Measurements from ENCODE around the gene CACNG7.

The CACNG7 gene

DNA sequence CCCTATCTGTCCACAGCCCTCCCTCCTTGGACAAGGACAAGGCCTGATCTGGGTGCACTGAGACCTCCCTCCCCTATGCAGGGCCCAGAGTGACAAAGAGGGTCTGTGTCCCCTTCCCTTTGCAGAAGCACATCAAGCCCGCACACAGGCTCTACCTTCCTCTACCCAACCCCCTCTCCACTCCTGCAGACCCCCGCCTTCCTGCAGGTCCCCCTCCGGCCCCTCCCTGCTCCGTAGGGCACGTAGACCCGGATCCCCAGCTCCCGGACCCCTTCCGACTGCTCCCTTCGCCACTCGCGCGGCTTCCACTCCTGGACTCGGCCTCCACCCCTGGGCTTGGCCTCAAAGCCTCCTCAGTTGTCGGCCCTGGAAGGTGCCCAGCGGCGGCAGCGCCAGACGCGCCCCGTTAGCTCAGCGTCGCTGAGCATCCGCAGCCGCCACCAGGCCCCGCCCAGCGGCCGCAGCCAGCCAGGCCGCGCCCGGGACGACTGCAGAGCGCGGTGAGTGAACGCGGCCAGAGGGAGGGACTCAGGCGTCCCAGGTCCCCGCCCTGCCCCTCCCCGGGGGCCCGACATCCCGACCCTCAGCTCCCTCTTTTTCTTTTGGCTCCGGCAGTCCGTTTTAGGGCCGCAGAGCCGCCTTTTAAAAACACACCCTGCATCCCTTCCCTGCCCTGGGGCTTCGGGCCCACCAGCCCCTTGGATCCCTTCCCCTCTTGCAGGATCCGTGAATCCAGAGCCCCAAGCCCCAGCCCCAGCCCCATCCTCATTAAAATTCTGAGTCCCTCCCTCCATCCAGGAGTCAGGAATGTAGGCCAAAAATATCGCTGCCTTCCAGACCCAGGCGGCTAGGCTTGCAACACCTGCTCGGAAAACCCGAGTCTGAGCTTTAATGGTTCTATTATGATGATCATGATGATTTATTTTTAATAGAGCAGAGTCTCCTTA, 42.9 kb upstream of the CACNG7 start:
- Histone ChIP-seq H3K4me3 (replicated peaks; ENCODE audit: insufficient read depth, low read length) (no peak overlapping the region), H3K27ac (replicated peaks) (peak overlapping the region; percentile 89; the same call in 1 of the 2 replicates), H3K27me3 (ENCODE audit: insufficient read depth, poor library complexity, severe bottlenecking) (no peaks in the 10 kb centered on the region)
- peak in 1 of 2 experiments; percentile 34 for DNase-seq (ENCODE audit: low read depth in 1 of 2, low spot score in 1 of 2)
- TF ChIP-seq POLR2AphosphoS5 (IDR thresholded peaks at IDR 0.05; ENCODE audit: low read depth): no peak
- no peak for TF ChIP-seq SPI1 (IDR thresholded peaks at IDR 0.05; ENCODE audit: borderline replicate concordance, low read depth)
- TF ChIP-seq, protein P1, sequence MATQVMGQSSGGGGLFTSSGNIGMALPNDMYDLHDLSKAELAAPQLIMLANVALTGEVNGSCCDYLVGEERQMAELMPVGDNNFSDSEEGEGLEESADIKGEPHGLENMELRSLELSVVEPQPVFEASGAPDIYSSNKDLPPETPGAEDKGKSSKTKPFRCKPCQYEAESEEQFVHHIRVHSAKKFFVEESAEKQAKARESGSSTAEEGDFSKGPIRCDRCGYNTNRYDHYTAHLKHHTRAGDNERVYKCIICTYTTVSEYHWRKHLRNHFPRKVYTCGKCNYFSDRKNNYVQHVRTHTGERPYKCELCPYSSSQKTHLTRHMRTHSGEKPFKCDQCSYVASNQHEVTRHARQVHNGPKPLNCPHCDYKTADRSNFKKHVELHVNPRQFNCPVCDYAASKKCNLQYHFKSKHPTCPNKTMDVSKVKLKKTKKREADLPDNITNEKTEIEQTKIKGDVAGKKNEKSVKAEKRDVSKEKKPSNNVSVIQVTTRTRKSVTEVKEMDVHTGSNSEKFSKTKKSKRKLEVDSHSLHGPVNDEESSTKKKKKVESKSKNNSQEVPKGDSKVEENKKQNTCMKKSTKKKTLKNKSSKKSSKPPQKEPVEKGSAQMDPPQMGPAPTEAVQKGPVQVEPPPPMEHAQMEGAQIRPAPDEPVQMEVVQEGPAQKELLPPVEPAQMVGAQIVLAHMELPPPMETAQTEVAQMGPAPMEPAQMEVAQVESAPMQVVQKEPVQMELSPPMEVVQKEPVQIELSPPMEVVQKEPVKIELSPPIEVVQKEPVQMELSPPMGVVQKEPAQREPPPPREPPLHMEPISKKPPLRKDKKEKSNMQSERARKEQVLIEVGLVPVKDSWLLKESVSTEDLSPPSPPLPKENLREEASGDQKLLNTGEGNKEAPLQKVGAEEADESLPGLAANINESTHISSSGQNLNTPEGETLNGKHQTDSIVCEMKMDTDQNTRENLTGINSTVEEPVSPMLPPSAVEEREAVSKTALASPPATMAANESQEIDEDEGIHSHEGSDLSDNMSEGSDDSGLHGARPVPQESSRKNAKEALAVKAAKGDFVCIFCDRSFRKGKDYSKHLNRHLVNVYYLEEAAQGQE (IDR thresholded peaks at IDR 0.05; ENCODE audit: insufficient replicate concordance, low read depth): no peak
- TF ChIP-seq GABPA (IDR thresholded peaks at IDR 0.05; ENCODE audit: low read depth): no peak
- TF ChIP-seq CTCF (IDR thresholded peaks at IDR 0.05; ENCODE audit: insufficient read depth, low read length): no peak

DNA sequence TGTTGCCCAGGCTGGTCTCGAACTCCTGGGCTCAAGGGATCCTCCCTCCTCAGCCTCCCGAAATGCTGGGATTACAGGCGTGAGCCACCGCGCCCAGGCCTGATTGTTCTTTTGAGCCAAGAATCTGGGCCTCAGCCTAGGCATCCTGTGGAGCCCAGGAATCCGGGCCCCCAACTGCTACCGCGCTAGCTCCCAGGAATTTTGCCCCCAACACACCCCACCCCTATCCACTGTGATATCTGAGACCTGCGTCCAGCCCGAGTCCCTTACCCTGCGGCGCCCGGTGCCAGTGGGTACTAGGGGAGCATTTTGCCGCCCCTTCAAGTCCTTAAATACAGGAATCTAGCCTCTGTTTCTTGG, 42.2 kb upstream of the CACNG7 start:
- Histone ChIP-seq H3K27ac (replicated peaks) (peak overlapping the region; percentile 89), H3K27me3 (ENCODE audit: insufficient read depth, poor library complexity, severe bottlenecking) (no peaks in the 10 kb centered on the region), H3K4me3 (replicated peaks; ENCODE audit: insufficient read depth, low read length) (no peak overlapping the region)
- DNase-seq (ENCODE audit: low read depth in 1 of 2, low spot score in 1 of 2): no peak
- no peak for TF ChIP-seq GABPA (IDR thresholded peaks at IDR 0.05; ENCODE audit: low read depth)
- TF ChIP-seq SPI1 (IDR thresholded peaks at IDR 0.05; ENCODE audit: borderline replicate concordance, low read depth): no peak
- no peak for TF ChIP-seq POLR2AphosphoS5 (IDR thresholded peaks at IDR 0.05; ENCODE audit: low read depth)
- TF ChIP-seq, protein P1 (IDR thresholded peaks at IDR 0.05; ENCODE audit: insufficient replicate concordance, low read depth): no peak
- TF ChIP-seq CTCF (IDR thresholded peaks at IDR 0.05; ENCODE audit: insufficient read depth, low read length): no peak

- H3K27ac ChIP-seq (replicated peaks): peak within 1 kb of the TSS; percentile 95
- DNase-seq (ENCODE audit: low read depth in 1 of 2, low spot score in 1 of 2): peak; percentile 96 to 98
- no peaks in the 10 kb centered on the region for H3K27me3 ChIP-seq (ENCODE audit: insufficient read depth, poor library complexity, severe bottlenecking)
These were observed 41.6 kb upstream of the CACNG7 start, which contains the start of gene MYADM for GRCh38 chr19:53867225-53868090. TSS of gene MYADM (plus strand) at chr19:53867883. CDS start at chr19:53873530, 5,647 bp downstream.

More at GRCh38 chr19:53867225-53868090, 41.6 kb upstream of the CACNG7 start, which contains the start of gene MYADM:
- H3K4me3 ChIP-seq (replicated peaks; ENCODE audit: insufficient read depth, low read length): peak within 1 kb of the TSS; percentile 52
- TF ChIP-seq CTCF (IDR thresholded peaks at IDR 0.05; ENCODE audit: insufficient read depth, low read length) (no peak), SPI1 (IDR thresholded peaks at IDR 0.05; ENCODE audit: borderline replicate concordance, low read depth) (peak; percentile 32; the same call in 1 of the 2 replicates), POLR2AphosphoS5 (IDR thresholded peaks at IDR 0.05; ENCODE audit: low read depth) (peak; percentile 37; the same call in 1 of the 2 replicates), GABPA (IDR thresholded peaks at IDR 0.05; ENCODE audit: low read depth) (no peak)
- TF ChIP-seq, protein P1 (IDR thresholded peaks at IDR 0.05; ENCODE audit: insufficient replicate concordance, low read depth): no peak
